Stimulated activated CD8-positive, alpha-beta memory T cell treated with anti-CD3 and anti-CD28 coated beads, Interleukin-12 subunit alpha, Interleukin-12 subunit beta, amount 100 ng/mL, for 1 hour (primary cell): ENCODE data around the gene CD22.

Experiments
- DNase-seq: peaks from one replicate; pipeline ENCODE4 v3.0.0-alpha.2; 2020; ENCODE audit warnings: low read depth

Gene CD22

DNA sequence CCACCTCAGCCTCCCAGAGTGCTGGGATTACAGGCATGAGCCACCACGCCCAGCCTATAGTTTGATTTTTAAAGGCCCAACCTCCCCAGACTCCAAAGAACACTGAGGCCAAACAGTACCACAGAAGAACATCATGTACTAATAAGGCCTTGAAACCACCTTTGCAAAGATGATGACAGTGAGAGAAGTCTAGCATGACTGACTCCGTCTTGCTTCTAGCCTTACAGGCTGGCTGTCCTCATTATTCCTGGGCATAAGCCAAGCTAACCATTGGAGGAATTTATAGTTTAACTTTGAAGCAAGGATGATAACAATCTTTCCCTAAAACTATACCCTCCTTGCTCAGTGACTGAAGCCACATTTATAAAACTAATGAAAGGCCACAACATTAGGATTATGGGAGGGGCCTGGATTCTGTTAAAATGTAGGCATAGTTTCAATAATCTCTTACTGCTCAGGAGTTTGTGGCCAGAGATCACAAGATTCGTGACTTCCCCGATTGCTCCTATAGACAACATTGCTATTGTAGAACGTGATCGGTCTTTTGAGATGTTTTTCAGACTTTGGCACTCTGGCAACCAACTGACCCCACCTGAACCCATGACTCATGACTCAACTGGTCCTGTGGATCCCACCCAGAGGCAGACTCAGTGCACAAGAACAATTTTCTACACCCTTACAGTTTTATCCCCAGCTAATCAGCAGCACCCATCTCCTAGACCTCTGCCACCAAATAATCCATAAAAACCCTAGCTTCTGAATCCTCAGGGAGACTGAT lies 59.5 kb downstream of the CD22 start:
- DNase-seq = no peak

DNA sequence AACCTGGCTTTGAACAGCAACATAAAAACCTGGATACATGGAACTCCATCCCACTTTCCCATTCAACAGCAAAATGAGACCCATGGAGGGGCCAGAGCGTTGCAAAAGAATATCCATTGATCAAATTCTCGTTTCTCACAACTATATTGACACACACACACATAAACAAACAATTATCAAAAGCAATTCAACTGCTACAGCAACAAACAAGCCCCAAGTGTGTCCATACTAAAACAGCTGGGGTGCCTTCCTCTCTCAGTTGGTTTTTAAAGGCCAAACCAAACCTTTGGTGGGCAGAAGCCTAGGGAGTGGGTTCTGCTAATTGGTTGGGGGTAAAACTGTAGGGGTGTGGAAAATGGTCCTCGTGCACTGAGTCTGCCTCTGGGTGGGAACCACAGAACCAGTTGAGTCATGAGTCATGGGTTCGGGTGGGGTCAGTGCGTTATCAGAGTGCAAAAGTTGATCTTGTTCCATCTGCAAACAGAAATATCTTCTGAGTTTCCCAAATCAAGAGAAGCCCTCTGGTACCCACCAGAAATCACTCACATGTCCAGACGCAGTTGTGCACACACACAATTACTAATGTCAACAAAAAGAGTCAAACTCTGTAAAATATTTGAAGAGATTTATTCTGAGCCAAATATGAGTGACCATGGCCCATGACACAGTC lies 60.3 kb downstream of the CD22 start:
- DNase-seq = no peak

DNA sequence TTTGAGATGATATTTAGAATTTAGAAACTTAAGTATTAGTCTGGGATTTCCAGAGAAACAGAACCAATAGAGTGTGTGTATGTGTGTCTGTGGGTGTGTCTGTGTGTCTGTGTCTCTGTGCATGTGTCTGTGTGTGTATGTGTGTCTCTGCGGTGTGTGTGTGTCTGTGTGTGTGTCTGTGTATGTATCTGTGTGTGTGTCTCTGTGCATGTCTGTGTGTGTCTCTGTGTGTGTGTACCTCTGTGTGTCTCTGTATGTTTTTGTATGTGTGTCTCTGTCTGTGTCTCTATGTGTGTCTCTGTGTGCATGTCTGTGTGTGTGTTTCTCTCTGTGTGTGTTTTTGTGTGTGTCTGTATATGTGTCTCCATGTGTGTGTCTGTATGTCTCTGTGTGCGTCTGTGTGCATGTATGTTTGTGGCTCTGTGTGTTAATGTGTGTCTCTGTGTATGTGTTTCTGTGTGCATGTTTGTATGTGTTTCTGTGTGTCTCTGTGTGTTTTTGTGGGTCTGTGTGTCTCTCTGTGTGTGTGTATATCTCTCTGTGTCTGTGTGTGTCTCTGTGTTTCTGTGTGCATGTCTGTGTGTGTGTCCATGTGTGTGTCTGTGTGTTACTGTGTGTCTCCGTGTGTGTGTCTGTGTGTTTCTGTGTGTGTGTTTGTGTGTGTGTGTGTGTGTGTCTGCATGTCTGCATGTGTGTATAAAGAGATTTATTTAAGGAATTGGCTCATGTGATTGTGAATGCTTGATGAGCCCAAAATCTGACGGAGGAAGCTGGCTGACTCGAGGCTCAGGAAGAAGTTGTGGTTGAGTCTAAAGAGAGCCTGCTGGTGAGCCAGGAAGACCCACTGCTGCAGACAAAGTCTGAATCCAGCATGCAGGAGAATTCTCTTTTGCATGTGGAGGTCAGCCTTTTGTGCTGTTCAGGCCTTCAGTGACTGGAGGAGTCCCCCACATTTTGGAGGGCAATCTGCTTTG lies 64.0 kb downstream of the CD22 start:
- DNase-seq = no peak

DNA sequence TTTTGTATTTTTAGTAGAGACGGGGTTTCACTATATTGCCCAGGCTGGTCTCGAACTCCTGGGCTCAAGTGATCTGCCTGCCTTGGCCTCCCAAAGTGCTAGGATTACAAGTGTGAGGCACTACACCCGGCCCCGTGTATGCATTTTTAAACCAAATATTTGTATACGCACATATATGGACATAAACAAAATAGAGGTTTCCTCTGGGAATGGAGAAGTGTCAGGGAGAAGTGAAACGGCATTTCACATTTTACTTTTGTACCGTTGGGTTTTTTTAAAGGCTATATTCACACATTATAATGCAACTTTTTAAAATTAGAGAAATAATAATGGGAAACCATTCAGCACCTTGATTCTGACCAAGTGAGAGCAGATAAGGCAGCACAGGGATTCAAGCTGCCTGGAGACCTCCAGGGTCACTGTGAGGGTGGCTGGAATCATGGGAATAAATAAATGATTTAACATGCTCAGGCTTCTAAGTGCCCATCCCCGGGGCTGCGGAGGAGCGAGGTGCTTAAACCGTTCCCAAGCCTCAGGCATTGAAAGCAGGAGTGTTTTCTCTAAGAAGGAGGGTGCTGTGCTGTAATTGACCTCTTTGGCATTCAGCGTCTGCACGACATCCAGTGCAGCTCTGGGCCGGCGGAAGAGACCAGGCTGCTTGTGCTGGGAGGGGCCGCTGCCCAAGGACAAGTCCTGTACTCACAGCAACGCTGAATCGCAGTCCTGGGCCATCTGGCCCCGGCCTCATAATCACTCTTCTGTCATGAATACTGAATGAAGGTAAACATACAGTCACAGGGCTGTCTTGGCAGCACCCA lies 66.6 kb downstream of the CD22 start:
- no peak for DNase-seq

DNA sequence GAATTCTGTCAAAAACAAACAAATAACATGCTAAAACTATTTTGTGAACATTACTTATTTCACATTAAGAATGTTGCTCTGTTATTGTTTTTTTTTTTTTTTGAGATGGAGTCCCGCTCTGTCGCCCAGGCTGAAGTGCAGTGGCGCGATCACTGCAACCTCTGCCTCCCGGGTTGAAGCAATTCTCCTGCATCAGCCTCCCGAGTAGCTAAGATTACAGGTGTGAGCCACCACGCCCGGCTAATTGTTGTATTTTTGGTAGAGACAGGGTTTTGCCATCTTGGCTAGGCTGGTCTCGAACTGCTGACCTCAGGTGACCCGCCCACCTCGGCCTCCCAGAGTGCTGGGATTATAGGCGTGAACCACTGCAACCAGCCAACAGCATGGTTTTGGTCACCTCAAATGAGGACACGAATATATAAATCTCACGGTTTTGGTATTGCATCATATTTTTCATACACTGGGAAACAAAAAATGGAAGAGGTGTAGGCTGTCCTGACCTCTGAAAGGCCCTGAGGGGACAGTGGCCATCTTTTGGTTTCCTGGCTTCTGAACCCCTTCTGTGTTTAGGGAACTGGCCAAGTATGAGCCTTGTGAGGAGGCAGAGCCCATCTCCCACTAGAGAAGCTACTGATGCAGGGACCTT lies 67.4 kb downstream of the CD22 start:
- DNase-seq = no peak
